HG03175 (cell line): ENCODE results near the gene FAR1.
"Not testable (repeated sequence)": the region's sequence is repeated elsewhere in the genome, so short reads cannot be mapped to it uniquely, and the experiment has no call there.

Experiments used
- ATAC-seq: cut with Tn5 transposase; IDR thresholded peaks from one replicate; pipeline ENCODE4 v1.9.1; 2021; ENCODE audit warnings: mild to moderate bottlenecking, moderate library complexity; ENCODE audit not compliant: unreplicated experiment

Gene FAR1

GRCh38 chr11:13702071-13702470 is 33.6 kb downstream of the FAR1 start:
- no peak for ATAC-seq

- no peak for ATAC-seq
Observed at GRCh38 chr11:13705710-13706109, 37.2 kb downstream of the FAR1 start.

- ATAC-seq: peak; percentile 71
Observed at GRCh38 chr11:13713982-13714381, 45.5 kb downstream of the FAR1 start.

- ATAC-seq: no peak
Observed at GRCh38 chr11:13717331-13717730, 48.9 kb downstream of the FAR1 start.

GRCh38 chr11:13718394-13718793 is 49.9 kb downstream of the FAR1 start:
- no peak for ATAC-seq

GRCh38 chr11:13720940-13721339 is 52.5 kb downstream of the FAR1 start:
- ATAC-seq: no peak

- no peak for ATAC-seq
Observed at GRCh38 chr11:13721760-13722159, 53.3 kb downstream of the FAR1 start.

GRCh38 chr11:13726456-13726855 is 58.0 kb downstream of the FAR1 start:
- ATAC-seq: no peak

- ATAC-seq: no peak
Observed at GRCh38 chr11:13728076-13728475, 59.6 kb downstream of the FAR1 start.

GRCh38 chr11:13734530-13734929 is 66.1 kb downstream of the FAR1 start:
- no peak for ATAC-seq

GRCh38 chr11:13745165-13745564 is 76.7 kb downstream of the FAR1 start:
- ATAC-seq: no peak

- ATAC-seq: not testable (repeated sequence)
Observed at GRCh38 chr11:13753316-13753715, 84.8 kb downstream of the FAR1 start.

GRCh38 chr11:13759050-13759449 is 90.6 kb downstream of the FAR1 start:
- ATAC-seq: no peak

- no peak for ATAC-seq
Observed at GRCh38 chr11:13760115-13760514, 91.6 kb downstream of the FAR1 start.

GRCh38 chr11:13761250-13761649 is 92.8 kb downstream of the FAR1 start:
- ATAC-seq: no peak

- ATAC-seq: no peak
Observed at GRCh38 chr11:13761716-13762115, 93.2 kb downstream of the FAR1 start.

GRCh38 chr11:13762718-13763117 is 94.2 kb downstream of the FAR1 start:
- no peak for ATAC-seq

GRCh38 chr11:13763341-13763740 is 94.9 kb downstream of the FAR1 start:
- ATAC-seq: no peak

GRCh38 chr11:13765886-13766285 is 97.4 kb downstream of the FAR1 start:
- no peak for ATAC-seq

GRCh38 chr11:13767471-13767870 is 99.0 kb downstream of the FAR1 start:
- no peak for ATAC-seq

- no peak for ATAC-seq
Observed at GRCh38 chr11:13769188-13769587, 100.7 kb downstream of the FAR1 start.

GRCh38 chr11:13771151-13771550 is 102.7 kb downstream of the FAR1 start:
- no peak for ATAC-seq

GRCh38 chr11:13772223-13773046 is 104.0 kb downstream of the FAR1 start:
- ATAC-seq: no peak
